ENCODE data around the gene TBL1XR1.
"Not testable (repeated sequence)": the region's sequence is repeated elsewhere in the genome, so short reads cannot be mapped to it uniquely, and the experiment has no call there.

The TBL1XR1 gene

DNA sequence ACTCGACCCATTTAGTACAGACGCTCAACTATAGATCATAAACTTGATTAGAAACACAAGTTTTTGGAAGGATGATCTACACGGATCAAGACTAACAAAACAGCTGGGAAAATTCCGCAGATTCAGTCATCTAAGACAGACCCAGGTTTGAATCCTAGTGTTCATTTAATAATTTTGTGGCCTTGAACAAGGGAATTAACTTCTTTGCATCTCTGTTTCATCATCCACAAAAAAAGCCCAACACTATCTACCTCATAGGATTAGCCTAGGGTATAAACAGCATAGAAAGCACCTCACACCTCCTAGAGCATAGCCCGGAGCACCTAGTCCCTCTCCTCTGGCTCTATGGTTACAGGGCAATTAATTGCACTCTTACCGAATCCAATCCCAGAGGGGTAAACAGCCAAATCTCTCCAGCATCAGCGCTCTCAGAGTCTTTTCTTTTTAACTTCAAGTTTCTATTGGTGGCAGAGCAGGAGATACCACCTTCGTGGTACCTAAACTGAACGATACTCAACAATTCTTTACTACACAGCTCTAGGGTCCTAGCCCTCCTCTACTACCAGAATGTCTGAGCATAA lies 3.5 kb downstream of the TBL1XR1 start:
- TF ChIP-seq, protein P1, sequence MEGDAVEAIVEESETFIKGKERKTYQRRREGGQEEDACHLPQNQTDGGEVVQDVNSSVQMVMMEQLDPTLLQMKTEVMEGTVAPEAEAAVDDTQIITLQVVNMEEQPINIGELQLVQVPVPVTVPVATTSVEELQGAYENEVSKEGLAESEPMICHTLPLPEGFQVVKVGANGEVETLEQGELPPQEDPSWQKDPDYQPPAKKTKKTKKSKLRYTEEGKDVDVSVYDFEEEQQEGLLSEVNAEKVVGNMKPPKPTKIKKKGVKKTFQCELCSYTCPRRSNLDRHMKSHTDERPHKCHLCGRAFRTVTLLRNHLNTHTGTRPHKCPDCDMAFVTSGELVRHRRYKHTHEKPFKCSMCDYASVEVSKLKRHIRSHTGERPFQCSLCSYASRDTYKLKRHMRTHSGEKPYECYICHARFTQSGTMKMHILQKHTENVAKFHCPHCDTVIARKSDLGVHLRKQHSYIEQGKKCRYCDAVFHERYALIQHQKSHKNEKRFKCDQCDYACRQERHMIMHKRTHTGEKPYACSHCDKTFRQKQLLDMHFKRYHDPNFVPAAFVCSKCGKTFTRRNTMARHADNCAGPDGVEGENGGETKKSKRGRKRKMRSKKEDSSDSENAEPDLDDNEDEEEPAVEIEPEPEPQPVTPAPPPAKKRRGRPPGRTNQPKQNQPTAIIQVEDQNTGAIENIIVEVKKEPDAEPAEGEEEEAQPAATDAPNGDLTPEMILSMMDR (IDR thresholded peaks at IDR 0.05; ENCODE audit: insufficient read depth, low read depth, low read length, missing control alignments) = no peak
- no peak for DNase-seq (ENCODE audit: low read depth)
- H3K4me3 ChIP-seq (ENCODE audit: low read length) = peak overlapping the region; percentile 96

DNA sequence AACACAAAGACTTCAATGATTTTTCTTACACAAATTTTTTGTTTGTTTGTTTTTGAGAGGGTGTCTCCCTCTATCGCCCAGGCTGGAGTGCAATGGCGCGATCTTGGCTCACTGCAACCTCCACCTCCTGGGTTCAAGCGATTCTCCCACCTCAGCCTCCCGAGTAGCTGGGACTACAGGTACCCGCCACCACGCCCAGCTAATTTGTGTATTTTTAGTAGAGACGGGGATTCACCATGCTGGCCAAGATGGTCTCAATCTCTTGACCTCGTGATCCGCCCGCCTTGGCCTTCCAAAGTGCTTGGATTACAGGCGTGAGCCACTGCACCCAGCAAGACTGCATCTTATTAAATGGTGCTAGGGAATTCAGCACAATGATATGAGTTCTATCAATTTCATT lies 4.0 kb downstream of the TBL1XR1 start:
- not testable (repeated sequence) for DNase-seq (ENCODE audit: low read depth); H3K4me3 ChIP-seq (ENCODE audit: low read length)

DNA sequence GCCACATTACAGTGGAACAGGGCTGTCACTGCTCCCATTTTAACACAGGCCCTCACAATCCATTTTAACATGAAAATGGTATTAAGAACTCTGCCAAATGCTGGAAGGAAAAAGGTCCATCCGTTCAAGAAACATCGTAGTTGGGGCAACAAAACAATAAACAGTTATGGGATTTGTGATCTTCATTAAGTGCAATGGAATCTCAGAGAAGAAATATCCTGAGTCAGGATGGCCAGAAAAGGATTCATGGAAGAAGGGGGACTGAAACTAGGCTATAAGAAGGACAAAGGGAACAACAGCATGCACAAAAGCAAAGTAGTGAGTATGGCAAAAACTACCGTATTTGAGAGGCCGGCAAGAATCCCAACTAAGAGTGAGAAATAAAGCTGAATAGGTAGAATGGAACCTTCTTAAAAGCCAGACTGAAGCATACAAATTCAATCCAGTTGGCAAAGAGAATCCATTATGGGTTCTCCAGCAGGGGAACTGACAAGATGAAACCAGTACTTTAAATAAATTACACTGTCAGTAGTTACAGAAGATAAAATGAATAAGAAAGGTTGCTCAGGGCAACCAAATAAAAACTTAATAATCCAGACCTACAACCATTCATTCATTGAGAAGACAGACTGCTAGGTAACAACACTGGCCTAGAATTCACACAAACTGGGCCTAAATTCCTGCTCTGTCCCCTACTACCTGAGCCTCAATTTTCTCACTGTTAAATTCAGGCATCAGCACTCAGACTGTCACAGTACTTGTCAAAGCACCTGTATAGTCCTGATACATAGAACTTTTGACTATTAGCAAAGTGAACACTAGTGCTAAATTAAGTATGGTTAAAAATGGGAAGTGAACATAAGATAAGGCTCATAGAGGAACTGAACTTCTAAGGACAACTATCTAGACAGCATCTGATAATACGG lies 6.3 kb downstream of the TBL1XR1 start:
- no peak for DNase-seq (ENCODE audit: low read depth)
- TF ChIP-seq, protein P1 (IDR thresholded peaks at IDR 0.05; ENCODE audit: insufficient read depth, low read depth, low read length, missing control alignments) = no peak

DNA sequence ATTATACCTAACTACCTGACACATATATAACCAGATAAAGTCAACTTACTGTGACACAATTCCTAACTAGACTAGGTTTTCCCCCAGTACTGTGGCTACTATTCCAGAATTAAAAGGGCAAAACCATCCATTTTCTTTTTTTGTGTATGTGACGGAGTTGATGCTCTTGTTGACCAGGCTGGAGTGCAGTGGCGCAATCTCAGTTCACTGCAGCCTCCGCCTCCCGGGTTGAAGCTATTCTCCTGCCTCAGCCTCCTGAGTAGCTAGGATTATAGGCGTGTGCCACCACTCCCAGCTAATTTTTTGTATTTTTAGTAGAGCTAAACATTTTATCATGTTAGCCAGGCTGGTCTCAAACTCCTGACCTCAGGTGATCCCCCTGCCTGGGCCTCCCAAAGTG lies 7.1 kb downstream of the TBL1XR1 start:
- not testable (repeated sequence) for H3K4me3 ChIP-seq (ENCODE audit: low read length); DNase-seq (ENCODE audit: low read depth)

More for the DNA sequence above, 6.3 kb downstream of the TBL1XR1 start:
- H3K4me3 ChIP-seq (ENCODE audit: low read length) = no peak overlapping the region

DNA sequence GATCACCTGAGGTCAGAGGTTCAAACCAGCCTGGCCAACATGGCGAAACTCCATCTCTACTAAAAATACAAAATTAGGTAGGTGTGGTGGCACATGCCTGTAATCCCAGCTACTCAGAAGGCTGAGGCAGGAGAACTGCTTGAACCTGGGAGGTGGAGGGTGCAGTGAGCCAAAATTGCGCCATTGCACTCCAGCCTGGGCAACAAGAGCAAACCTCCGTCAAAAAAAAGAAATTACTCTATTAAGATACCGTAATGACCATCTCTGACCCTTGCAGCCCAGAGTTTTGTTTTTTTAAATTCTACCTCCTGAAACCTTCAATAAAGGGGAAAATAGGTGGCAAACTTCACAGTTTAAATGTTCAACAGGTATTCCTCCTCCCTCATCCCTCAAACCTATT lies 9.0 kb downstream of the TBL1XR1 start:
- DNase-seq (ENCODE audit: low read depth); H3K4me3 ChIP-seq (ENCODE audit: low read length): not testable (repeated sequence)

DNA sequence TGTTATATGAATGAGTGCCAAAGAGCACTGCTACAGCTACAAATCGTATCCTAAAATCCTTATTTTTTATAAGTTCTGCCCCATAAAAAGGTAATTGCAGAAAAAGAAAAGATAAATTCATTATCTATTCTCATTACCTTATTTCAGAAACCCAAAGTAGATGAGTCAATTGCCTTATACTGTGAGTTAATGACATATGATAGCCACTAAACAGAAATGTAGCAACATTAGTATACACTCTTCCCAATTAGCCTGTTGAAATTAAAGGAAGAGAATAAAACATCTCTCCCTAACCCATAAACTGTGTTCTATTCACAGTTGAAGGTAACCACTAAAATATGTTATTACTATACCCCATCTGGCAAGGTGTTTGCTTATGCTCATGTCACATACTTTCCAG lies 11.0 kb downstream of the TBL1XR1 start:
- H3K4me3 ChIP-seq (ENCODE audit: low read length) = no peak overlapping the region
- TF ChIP-seq, protein P1 (IDR thresholded peaks at IDR 0.05; ENCODE audit: insufficient read depth, low read depth, low read length, missing control alignments) = no peak
- no peak for DNase-seq (ENCODE audit: low read depth)

DNA sequence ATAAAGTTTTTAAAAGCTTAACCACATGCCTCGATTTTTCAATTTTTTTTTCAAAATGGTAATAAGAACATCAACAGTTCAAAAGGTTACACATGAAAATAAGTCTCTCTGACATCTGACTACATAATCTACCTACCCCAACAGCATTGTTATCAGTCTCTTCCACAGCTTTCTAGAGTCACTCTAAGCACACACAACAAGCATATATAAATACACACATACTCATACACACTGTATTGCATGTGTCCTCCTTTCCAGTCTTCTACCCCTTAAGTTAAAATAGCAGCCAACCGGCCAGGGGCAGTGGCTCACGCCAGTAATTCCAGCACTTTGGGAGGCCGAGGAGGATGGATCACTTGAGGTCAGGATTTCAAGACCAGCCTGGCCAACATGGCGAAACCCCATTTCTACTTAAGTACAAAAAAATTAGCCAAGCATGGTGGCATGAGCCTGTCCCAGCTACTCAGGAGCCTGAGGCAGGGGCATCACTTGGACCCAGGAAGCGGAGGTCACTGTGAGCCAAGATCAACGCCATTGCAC lies 12.2 kb downstream of the TBL1XR1 start:
- TF ChIP-seq, protein P1 (IDR thresholded peaks at IDR 0.05; ENCODE audit: insufficient read depth, low read depth, low read length, missing control alignments) = no peak
- DNase-seq (ENCODE audit: low read depth) = no peak
- H3K4me3 ChIP-seq (ENCODE audit: low read length) = no peak overlapping the region

DNA sequence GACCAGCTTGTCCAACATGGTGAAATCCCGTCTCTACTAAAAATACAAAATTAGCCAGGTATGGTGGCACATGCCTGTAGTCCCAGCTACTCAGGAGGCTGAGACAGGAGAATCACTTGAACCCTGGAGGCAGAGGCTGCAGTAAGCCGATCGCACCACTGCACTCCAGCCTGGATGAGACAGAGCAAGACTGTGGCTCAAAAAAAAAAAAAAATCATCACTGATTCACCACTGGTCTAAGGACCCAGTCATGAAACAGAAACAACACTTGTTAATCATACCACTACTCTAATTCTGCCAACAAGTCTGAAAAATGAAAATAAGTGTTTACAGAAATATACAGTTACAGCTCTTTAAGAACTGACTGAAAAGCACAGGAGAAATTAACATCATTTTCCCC lies 12.7 kb downstream of the TBL1XR1 start:
- H3K4me3 ChIP-seq (ENCODE audit: low read length) = not testable (repeated sequence)
- peak; percentile 57 for DNase-seq (ENCODE audit: low read depth)

DNA sequence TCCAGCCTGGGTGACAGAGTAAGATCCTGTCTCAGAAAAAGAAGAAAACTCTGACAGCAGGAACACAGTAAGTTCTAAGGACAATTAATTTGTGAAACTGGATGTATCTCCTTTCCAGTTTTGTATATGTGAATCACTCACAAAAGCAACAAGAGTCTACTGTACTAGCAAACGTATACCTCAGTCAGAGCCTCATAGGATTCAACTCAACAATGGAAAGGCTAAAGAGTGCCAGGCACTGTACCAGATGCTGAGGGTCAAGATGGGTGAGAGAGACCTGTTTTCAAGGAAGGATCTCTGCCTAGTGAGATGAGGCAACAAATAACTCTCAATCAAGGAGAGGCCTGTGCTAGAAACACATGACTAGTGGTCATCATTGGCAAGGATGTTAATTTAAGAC lies 14.9 kb downstream of the TBL1XR1 start:
- peak; percentile 32 for DNase-seq (ENCODE audit: low read depth)
- H3K4me3 ChIP-seq (ENCODE audit: low read length) = no peak overlapping the region
- TF ChIP-seq, protein P1 (IDR thresholded peaks at IDR 0.05; ENCODE audit: insufficient read depth, low read depth, low read length, missing control alignments) = no peak

Measured in epithelial cell of esophagus (primary cell).